GM19468 (cell line): ENCODE measurements around the gene PRR23A.
"Not testable (repeated sequence)": the region's sequence is repeated elsewhere in the genome, so short reads cannot be mapped to it uniquely, and the experiment has no call there.

Experiments used
- ATAC-seq: cut with Tn5 transposase; IDR thresholded peaks from one replicate; pipeline ENCODE4 v1.9.1; 2021; ENCODE audit warnings: mild to moderate bottlenecking, moderate library complexity, moderate number of reproducible peaks; ENCODE audit not compliant: unreplicated experiment; ENCODE audit errors: extremely low read depth

The PRR23A gene

GRCh38 chr3:139006051-139006716 is at the start of gene PRR23A:
Gene PRR23A (minus strand): TSS chr3:139006268. CDS start chr3:139006268, 0 bp downstream.
- ATAC-seq, result no peak

- ATAC-seq, result no peak
These were observed 46.9 kb upstream of the PRR23A start for GRCh38 chr3:139052802-139053600.

GRCh38 chr3:139044366-139045210 is 38.5 kb upstream of the PRR23A start, which contains the start of gene PRR23C:
Gene PRR23C (minus strand): TSS chr3:139044892. CDS start chr3:139044620, 272 bp downstream.
- no peak for ATAC-seq

- ATAC-seq, result no peak
These were observed 37.7 kb upstream of the PRR23A start for GRCh38 chr3:139043554-139044365.

GRCh38 chr3:139037478-139037877 is 31.4 kb upstream of the PRR23A start:
- ATAC-seq, result no peak

- ATAC-seq, result no peak
These were observed 26.4 kb upstream of the PRR23A start for GRCh38 chr3:139032326-139033002.

- ATAC-seq, result not testable (repeated sequence)
These were observed 24.5 kb upstream of the PRR23A start for GRCh38 chr3:139030576-139030975.

GRCh38 chr3:139024968-139025367 is 18.9 kb upstream of the PRR23A start:
- ATAC-seq, result no peak

- no peak for ATAC-seq
These were observed 14.8 kb upstream of the PRR23A start, which contains the start of gene PRR23B for GRCh38 chr3:139020868-139021234. Gene PRR23B (minus strand): TSS chr3:139020926. CDS start chr3:139020661, 265 bp downstream.

GRCh38 chr3:139020036-139020867 is 14.2 kb upstream of the PRR23A start:
- no peak for ATAC-seq

- ATAC-seq, result no peak
These were observed 10.5 kb upstream of the PRR23A start for GRCh38 chr3:139016430-139017048.

GRCh38 chr3:139005356-139005993 is 593 bp downstream of the PRR23A start:
- no peak for ATAC-seq

GRCh38 chr3:138995706-138996105 is 10.4 kb downstream of the PRR23A start:
- ATAC-seq, result no peak

- ATAC-seq, result no peak
These were observed 18.9 kb downstream of the PRR23A start for GRCh38 chr3:138987181-138987580.

- no peak for ATAC-seq
These were observed 20.1 kb downstream of the PRR23A start for GRCh38 chr3:138985932-138986331.

- ATAC-seq, result no peak
These were observed 21.3 kb downstream of the PRR23A start for GRCh38 chr3:138984816-138985215.

GRCh38 chr3:138976047-138976446 is 30.0 kb downstream of the PRR23A start:
- ATAC-seq, result no peak
